HL-60/S4 treated with phorbol 12-myristate 13-acetate at 8.2 ng/mL for 4 days and 3 days (cell line): ENCODE measurements around the gene LYL1.

Source experiments
- in situ Hi-C: fragments of 300-500 bp; cut with MboI; formaldehyde crosslinking; loops from 2 replicates; pipeline ENCODE4 v1.15.0; 2022; ENCODE audit warnings: low sequenced_read_pairs

LYL1 gene

DNA sequence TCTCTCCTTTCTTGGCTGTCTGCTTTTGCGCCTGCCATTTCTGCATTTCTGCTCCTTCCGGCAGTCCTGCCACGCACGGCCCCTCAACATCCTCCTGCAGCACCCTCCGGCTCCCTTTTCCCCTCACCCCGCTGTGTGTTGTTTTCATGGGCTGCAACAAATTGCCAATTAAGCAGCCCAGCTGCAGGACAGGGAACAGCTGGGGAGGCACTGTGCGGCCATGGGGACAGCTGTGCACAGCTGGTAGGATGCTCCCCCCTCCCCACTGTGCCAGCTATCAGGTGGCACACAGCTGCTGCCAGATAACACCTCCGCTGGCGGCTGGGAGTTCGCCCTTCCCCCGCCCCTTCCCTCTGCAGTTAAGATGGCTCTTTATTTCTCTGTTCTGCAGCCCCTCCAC, 25.4 kb downstream of the LYL1 start:
- in situ Hi-C loops = no loop called here

DNA sequence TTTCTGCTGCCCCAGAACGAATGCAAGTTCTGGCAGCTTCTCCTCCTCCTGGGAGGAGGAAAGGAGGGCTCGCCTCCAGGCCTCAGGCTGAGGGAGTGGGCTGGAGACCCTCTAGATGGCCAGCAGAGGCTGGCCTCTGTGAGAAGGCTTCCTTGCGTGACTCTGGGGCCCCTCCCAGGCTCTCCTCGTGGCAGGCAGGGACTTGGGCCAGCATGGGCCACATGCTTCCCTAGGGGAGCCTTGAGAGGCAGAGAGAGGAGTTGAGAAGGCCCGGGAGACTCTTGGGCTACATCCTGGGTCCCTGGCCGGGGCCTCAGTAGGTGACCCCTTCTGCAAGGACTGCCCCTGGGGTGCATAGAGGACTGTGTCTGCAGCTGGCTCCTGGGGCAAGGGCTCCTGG, 25.9 kb downstream of the LYL1 start:
- in situ Hi-C loops = no loop called here

GRCh38 chr19:13076320-13076719, 26.3 kb downstream of the LYL1 start:
- in situ Hi-C loops = no loop called here

GRCh38 chr19:13074378-13074777, 28.3 kb downstream of the LYL1 start:
- in situ Hi-C loops = no loop called here

DNA sequence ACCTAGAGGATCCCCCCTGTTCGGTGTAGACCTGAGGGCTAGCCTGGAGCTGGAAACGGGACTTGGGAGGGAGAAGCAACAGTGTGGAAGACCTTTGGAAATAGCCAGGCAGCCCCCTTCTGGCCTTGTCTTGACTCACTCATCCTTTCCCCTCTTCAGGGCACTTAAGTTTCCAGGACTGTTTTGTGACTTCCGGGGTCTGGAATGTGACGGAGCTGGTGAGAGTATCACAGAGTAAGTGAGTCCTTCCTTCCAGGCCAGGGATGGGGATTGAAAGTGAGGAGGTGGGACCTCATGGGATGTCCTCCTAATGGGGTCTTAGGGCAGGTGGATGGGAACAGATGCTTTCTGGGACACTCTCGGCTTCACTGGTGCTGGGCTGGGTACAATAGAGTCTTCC, 29.4 kb downstream of the LYL1 start:
- in situ Hi-C loops = no loop called here

DNA sequence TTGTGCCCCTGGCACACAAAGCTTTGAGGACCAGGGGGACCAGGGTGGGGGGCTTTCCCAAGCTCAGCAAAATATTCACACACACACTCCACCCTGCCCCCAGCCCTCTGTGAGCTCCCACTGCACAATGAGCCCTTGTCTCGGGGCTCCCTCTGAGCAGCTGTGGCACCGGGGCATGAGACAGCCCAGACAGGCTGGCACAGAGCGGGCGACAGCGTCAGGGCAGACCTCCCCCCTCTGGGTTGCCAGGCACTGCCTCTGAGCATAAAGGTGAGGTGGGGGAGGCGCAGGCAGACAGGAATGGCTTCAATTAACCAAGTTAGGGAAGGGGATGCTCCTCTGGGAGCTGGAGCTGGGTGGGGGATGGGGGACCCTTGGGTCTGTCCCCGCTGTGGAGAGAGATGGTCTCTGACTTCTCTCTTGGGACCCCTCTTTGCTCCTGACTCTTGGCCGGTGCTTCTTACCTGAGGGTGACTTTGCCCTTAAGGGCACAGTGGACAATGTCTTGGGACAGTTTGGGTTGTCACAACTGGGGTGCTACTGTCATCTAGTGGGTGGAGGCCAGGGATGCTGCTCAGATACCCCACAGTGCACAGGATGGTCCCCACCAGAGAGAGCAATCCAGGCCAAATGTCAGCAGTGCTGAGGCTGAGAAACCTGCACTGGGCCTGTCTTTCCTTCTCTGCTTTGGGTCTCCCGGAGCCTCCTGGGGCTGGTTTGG, 30.3 kb downstream of the LYL1 start:
- in situ Hi-C loops = no loop called here

GRCh38 chr19:13071444-13072187, 31.0 kb downstream of the LYL1 start:
- in situ Hi-C loops = no loop called here

DNA sequence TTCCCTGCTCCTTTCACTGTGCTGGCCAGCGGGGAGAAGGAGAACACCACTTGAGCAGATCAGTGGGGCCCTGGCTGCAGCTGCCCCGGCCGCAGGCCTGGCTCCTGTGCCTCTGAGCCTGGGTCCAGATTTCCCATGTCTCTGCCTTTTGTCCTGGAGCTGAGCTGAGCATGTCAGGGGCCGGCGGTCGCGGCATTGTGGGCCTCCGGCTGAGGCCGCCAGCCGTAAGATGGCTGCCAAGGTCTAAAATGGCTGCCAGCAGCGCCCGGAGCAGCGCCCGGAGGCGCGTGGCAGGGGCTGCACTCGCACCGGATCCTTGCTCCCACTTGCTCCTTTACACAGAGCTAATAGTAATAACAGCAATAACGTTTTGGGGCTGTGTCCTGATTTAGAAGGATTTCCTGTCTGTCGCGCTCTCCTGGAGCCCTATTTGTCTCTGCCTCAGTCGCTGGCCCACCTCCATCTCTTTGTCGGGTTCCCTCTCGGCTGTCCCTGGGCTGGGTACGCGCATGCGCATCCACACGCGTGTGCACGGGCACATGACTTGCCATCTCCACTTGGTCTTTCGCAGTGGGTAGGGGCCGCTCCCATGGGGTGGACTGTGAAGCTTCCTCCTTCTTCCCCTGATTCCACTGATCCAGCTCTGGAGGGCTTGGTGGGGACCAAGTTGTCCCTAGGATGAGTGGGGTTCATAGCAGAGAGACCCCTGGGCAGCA, 32.1 kb downstream of the LYL1 start:
- in situ Hi-C loops = no loop called here

GRCh38 chr19:13069415-13070359, 33.0 kb downstream of the LYL1 start:
- in situ Hi-C loops = no loop called here

DNA sequence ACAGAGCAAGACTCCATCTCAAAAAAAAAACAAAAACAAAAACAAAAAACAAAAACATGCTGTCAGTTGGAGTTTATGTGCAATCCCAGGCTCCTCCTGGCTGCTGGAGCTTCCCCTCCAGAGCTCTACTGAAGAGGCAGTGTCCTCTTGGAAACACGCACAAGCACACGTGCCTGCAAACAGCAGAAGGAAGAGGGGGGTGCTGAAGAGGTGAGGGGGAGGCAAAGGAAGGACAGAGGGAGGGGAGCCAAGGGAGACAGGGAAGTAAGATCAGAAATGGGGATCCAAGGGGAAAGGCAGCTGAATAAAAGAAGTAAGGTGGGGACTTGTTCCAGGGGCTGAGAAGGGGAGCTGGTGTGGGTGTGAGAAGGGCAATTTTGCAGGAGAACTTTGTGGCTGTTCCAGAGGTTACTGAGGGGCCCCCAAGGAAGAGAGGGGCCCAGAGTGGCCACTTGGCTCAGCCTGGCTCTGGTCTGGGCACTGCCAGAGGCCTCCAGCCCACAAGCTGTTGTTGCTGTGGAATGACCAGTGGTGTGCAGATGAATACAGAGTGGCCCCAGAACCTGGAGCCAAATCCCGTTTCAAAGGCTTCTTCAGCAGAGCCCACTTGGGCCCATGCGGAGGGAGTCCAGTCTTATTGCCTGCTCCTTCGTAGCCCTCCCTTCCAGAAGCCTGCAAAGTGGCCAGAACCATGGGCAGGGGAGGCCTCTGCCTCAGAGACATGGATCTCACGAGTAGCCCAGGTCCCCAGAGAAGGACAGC, 34.4 kb downstream of the LYL1 start:
- in situ Hi-C loops = no loop called here

DNA sequence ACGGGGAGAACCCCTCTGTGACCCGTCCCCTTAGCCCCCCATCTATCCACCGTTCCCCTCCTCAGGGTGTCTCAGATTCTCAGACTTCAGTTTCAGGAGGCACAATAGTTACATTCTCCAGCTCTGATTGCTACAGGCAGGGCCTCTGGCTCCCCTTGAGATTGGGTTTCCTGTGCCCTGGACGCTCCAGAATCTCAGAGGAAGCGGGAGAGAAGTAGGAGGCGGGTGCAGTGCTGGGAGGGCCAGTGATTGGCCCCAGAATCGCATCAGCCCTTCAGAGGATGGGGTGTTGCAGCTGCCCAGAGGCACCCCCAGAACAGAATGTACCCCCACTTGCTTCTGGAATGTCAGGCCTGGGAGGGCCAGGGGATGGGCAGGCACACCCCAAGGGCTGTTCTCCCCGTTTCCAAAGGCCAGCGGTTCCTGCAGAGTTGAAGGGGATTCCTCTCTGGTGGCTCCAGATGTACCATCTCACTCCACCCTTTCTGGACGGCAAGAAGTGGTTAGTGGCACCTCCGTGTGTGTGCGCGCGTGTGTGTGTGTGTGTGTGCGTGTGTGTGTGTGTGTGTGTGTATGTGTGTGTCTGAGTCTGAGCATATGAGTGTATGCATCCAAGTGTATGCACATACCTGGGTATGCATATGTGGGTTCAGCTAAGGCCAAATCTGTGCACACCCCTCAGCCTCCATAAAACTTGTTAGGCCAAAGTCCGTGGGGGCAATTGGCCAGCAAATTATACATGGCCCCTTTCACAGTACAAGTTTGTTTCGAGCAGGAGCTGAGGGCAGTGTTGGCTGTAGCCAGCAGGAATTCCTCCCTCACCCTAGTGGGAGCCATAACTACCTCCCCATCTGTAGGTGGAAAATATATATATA, 35.5 kb downstream of the LYL1 start:
- in situ Hi-C loops = no loop called here

GRCh38 chr19:13066226-13066625, 36.4 kb downstream of the LYL1 start:
- in situ Hi-C loops = no loop called here

DNA sequence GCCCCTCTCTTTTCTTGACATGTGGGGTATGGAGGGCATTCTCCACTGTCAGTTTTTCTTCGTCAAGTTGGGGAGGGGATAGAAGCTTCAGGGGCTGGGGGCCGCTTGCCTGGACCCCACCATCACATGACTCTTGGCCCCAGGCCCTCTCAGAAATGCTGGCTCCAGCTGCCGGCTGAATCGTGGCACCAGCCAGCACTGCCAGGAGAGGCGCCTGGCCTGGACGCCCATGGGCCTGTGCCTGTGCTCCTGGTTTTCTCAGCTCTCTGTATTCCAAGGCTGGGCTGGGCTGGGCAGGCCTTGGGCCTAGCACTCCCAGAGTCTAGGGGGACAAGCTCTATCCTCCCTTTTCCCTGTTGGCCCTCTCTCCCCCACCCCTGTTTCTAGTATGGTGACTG, 38.6 kb downstream of the LYL1 start:
- in situ Hi-C loops = no loop called here

- in situ Hi-C loops = no loop called here
These were observed 39.1 kb downstream of the LYL1 start for GRCh38 chr19:13063461-13064091.

GRCh38 chr19:13062317-13062716, 40.3 kb downstream of the LYL1 start:
- in situ Hi-C loops = no loop called here

DNA sequence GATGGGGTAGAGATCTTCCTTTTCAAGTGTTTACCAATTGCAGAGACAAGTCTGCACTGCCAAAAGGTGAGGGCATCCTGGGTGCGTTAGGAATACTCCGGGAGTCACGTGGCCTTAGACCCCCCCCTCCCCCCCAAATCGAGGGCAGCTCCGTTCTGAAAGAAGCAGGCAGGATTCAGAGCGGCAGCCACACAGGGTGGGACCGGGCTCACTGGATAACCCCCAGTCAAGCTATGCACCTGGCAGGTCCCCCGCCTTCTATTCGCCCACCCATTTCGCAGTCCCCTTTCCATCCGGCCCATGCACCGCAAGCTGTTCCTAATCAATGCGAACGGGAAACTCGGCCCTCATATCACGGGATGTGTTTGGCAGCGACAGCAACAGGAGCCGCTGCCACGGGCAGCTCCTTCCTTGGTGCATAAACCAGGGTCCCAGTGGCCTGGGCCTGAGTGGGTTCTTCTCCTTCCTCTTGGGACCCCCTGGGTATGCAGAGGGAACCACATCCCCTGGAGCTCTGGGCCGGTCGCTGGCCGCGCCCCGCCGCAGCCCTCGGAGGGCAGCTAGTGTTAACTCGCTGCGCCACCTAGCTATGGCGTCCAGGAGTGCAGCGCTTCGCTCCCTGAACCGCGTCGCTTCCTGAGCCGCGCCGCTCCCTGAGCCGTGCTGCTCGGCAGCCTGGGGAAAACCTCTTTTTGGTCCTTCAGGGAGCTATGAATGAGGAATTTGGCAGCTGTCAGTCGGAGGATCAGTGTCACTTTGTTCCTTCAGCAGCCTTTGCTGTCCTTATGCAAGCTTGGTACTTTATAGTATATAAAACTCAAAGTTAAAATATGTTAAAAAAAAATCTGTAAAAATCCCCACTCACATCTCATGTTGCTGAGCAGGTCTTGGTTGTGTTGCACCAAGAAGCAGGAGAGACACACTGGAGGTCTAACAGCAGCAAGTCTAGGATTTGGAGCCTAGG, 41.4 kb downstream of the LYL1 start:
- in situ Hi-C loops = no loop called here

DNA sequence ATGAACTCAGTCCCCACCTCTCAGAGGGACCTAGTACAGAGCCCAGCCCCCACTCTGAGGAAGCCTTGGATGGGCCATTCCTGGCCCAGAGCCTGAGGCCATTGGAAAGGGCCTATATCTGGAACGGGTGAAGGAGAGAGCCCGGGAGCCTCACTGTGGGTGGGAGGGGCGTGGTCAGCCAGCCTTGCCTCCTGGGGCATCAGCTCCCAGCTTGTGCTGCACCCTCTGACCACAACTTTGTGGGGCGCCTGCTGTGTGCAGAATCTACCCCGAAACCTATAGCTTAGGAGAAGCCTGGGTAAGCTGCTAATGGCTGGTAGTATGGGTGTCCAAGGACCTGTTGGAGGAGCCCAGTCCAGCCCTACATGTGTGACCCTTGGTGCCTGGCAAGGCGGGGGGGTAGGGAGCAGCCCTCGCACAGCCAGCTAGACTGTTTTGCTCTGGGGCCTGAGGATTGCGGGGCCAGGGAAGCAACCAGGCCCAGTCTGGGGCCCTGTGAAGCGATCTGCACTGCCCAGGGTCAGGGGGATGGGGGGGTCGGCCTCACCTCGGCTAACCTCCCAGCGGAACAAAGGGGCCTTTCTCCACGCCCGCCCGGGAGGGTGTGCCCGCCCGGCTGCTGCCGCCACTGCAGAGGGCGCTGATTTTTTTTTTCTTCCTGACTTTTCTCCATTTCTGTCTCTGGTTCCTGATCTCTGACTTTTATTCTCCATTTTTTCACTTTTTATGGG, 42.3 kb downstream of the LYL1 start:
- in situ Hi-C loops = no loop called here
